Osteocyte (in vitro differentiated cells): ENCODE measurements around the gene DEPDC5. TPM values are rescaled to one million over a fixed set of nuclear protein-coding genes. Genes with fewer than 3 reads are reported as not detected.

Source experiments
- DNase-seq: peaks from one replicate; pipeline ENCODE4 v3.0.0; 2021; ENCODE audit warnings: mixed read lengths; ENCODE audit not compliant: unreplicated experiment; ENCODE audit errors: extremely low spot score
- H3K27ac Mint-ChIP-seq: one replicate; pipeline ENCODE4 v1.8.0; 2021; ENCODE audit warnings: mild to moderate bottlenecking, mixed read lengths; ENCODE audit not compliant: unreplicated experiment
- H3K27me3 Mint-ChIP-seq: one replicate; pipeline ENCODE4 v1.8.0; 2021; ENCODE audit warnings: mixed read lengths; ENCODE audit not compliant: unreplicated experiment
- H3K36me3 Mint-ChIP-seq: one replicate; pipeline ENCODE4 v1.8.0; 2021; ENCODE audit warnings: mixed read lengths; ENCODE audit not compliant: unreplicated experiment
- H3K4me1 Mint-ChIP-seq: one replicate; pipeline ENCODE4 v1.8.0; 2021; ENCODE audit warnings: mixed read lengths; ENCODE audit not compliant: unreplicated experiment
- H3K4me3 Mint-ChIP-seq: one replicate; pipeline ENCODE4 v1.8.0; 2021; ENCODE audit warnings: mild to moderate bottlenecking, moderate library complexity, mixed read lengths; ENCODE audit not compliant: unreplicated experiment
- H3K9me3 Mint-ChIP-seq: one replicate; pipeline ENCODE4 v1.8.0; 2021; ENCODE audit warnings: mixed read lengths; ENCODE audit not compliant: unreplicated experiment
- CTCF ChIP-seq: fragments of 200-600 bp; sonication (generic); IDR thresholded peaks from 2 replicates; pipeline ENCODE4 v1.5.0; 2021; ENCODE audit warnings: antibody characterized with exemption, mild to moderate bottlenecking, moderate library complexity
- total RNA-seq: library from RNA; stranded (reverse); gene quantifications from 2 replicates; pipeline ENCODE4 v1.2.1, GENCODE V29; 2021

The DEPDC5 gene
- total RNA-seq, 1 donor from 2014 or later = 30.7 TPM

- Mint-ChIP-seq H3K9me3 (no peaks in the 10 kb centered on the region), H3K36me3 (peaks cover 31% of the 10 kb centered on the region), H3K27me3 (no peaks in the 10 kb centered on the region), H3K4me3 (no peak overlapping the region), H3K4me1 (peaks cover 7% of the 10 kb centered on the region), H3K27ac (no peak overlapping the region)
- no peak for DNase-seq
- no peak for TF ChIP-seq CTCF
These were observed 122.5 kb downstream of the DEPDC5 start for GRCh38 chr22:31876156-31876920.

- H3K4me1 Mint-ChIP-seq = peaks cover 7% of the 10 kb centered on the region
- H3K27me3 Mint-ChIP-seq = no peaks in the 10 kb centered on the region
- H3K27ac Mint-ChIP-seq = no peak overlapping the region
- no peak for DNase-seq
- no peak overlapping the region for H3K4me3 Mint-ChIP-seq
- no peaks in the 10 kb centered on the region for H3K9me3 Mint-ChIP-seq
- TF ChIP-seq CTCF = no peak
- peaks cover 28% of the 10 kb centered on the region for H3K36me3 Mint-ChIP-seq
These were observed 125.8 kb downstream of the DEPDC5 start for GRCh38 chr22:31879585-31879984.

GRCh38 chr22:31881200-31881599, 127.4 kb downstream of the DEPDC5 start:
- Mint-ChIP-seq H3K27ac (no peak overlapping the region), H3K27me3 (no peaks in the 10 kb centered on the region), H3K4me1 (peaks cover 3% of the 10 kb centered on the region), H3K36me3 (peaks cover 30% of the 10 kb centered on the region), H3K4me3 (no peak overlapping the region), H3K9me3 (no peaks in the 10 kb centered on the region)
- TF ChIP-seq CTCF = no peak
- no peak for DNase-seq

- no peaks in the 10 kb centered on the region for H3K27me3 Mint-ChIP-seq
- H3K4me1 Mint-ChIP-seq = no peaks in the 10 kb centered on the region
- H3K27ac Mint-ChIP-seq = no peak overlapping the region
- H3K9me3 Mint-ChIP-seq = no peaks in the 10 kb centered on the region
- H3K4me3 Mint-ChIP-seq = no peak overlapping the region
- no peak for TF ChIP-seq CTCF
- peaks cover 28% of the 10 kb centered on the region for H3K36me3 Mint-ChIP-seq
- DNase-seq = no peak
These were observed 128.0 kb downstream of the DEPDC5 start for GRCh38 chr22:31881865-31882264.

- peaks cover 28% of the 10 kb centered on the region for H3K36me3 Mint-ChIP-seq
- H3K4me1 Mint-ChIP-seq = peaks cover 9% of the 10 kb centered on the region
- no peak for DNase-seq
- no peak overlapping the region for H3K4me3 Mint-ChIP-seq
- no peak for TF ChIP-seq CTCF
- no peaks in the 10 kb centered on the region for H3K9me3 Mint-ChIP-seq
- no peak overlapping the region for H3K27ac Mint-ChIP-seq
- no peaks in the 10 kb centered on the region for H3K27me3 Mint-ChIP-seq
These were observed 129.2 kb downstream of the DEPDC5 start for GRCh38 chr22:31882971-31883370.
